GM21576 (cell line): ENCODE data around the gene GLI3.
A peak's percentile ranks its signal among the peaks of the same experiment; 100 is the strongest.

Experiments used
- ATAC-seq: cut with Tn5 transposase; IDR thresholded peaks from one replicate; pipeline ENCODE4 v1.9.1; 2021; ENCODE audit warnings: mild to moderate bottlenecking, moderate library complexity; ENCODE audit not compliant: unreplicated experiment

Gene GLI3

GRCh38 chr7:41942468-41943093, 294.4 kb downstream of the GLI3 start:
- no peak for ATAC-seq

GRCh38 chr7:41940760-41941343, 296.2 kb downstream of the GLI3 start:
- ATAC-seq: peak; percentile 78

GRCh38 chr7:41938371-41938770, 298.6 kb downstream of the GLI3 start:
- ATAC-seq: no peak

- no peak for ATAC-seq
Observed at GRCh38 chr7:41933427-41933826, 303.6 kb downstream of the GLI3 start.

- no peak for ATAC-seq
Observed at GRCh38 chr7:41931263-41931646, 305.8 kb downstream of the GLI3 start.

- no peak for ATAC-seq
Observed at GRCh38 chr7:41930538-41931262, 306.3 kb downstream of the GLI3 start.

- no peak for ATAC-seq
Observed at GRCh38 chr7:41928781-41929180, 308.2 kb downstream of the GLI3 start.

- no peak for ATAC-seq
Observed at GRCh38 chr7:41928166-41928565, 308.8 kb downstream of the GLI3 start.

GRCh38 chr7:41927380-41927779, 309.6 kb downstream of the GLI3 start:
- ATAC-seq: no peak

- ATAC-seq: no peak
Observed at GRCh38 chr7:41925946-41926345, 311.1 kb downstream of the GLI3 start.

- no peak for ATAC-seq
Observed at GRCh38 chr7:41924796-41925195, 312.2 kb downstream of the GLI3 start.

GRCh38 chr7:41922373-41922772, 314.6 kb downstream of the GLI3 start:
- no peak for ATAC-seq

GRCh38 chr7:41921453-41921981, 315.5 kb downstream of the GLI3 start:
- no peak for ATAC-seq

- ATAC-seq: no peak
Observed at GRCh38 chr7:41918597-41918996, 318.4 kb downstream of the GLI3 start.

GRCh38 chr7:41916450-41916927, 320.5 kb downstream of the GLI3 start:
- ATAC-seq: no peak

GRCh38 chr7:41915871-41916270, 321.1 kb downstream of the GLI3 start:
- ATAC-seq: no peak

- no peak for ATAC-seq
Observed at GRCh38 chr7:41912851-41913567, 324.0 kb downstream of the GLI3 start.

- ATAC-seq: no peak
Observed at GRCh38 chr7:41912426-41912825, 324.6 kb downstream of the GLI3 start.

GRCh38 chr7:41911792-41912191, 325.2 kb downstream of the GLI3 start:
- ATAC-seq: no peak
